Neural progenitor cell (in vitro differentiated cells): ENCODE measurements around the gene IL9R. TPM values are rescaled to one million over a fixed set of nuclear protein-coding genes. Genes with fewer than 3 reads are reported as not detected.

Source experiments
- DNase-seq: peaks from one replicate; pipeline ENCODE4 v3.0.0-alpha.2; 2016; ENCODE audit warnings: low spot score
- H2AFZ ChIP-seq: fragments of 200-600 bp; sonication (generic); replicated peaks from 2 replicates; pipeline ENCODE4 v1.6.1; 2016; ENCODE audit warnings: antibody characterized with exemption
- H3F3A ChIP-seq: fragments of 200-600 bp; sonication (generic); 2 replicates; pipeline ENCODE4 v1.6.1; 2016; ENCODE audit warnings: antibody characterized with exemption, low read depth
- H3K27ac ChIP-seq: fragments of 200-600 bp; sonication (generic); 2 replicates; pipeline ENCODE4 v1.5.1; 2016; ENCODE audit warnings: mild to moderate bottlenecking
- H3K27me3 ChIP-seq: fragments of 200-600 bp; sonication (generic); 2 replicates; pipeline ENCODE4 v1.6.1; 2016; ENCODE audit warnings: mild to moderate bottlenecking, moderate library complexity
- H3K36me3 ChIP-seq: fragments of 200-600 bp; sonication (generic); 2 replicates; pipeline ENCODE4 v1.5.1; 2016
- H3K4me1 ChIP-seq: fragments of 200-600 bp; sonication (generic); 2 replicates; pipeline ENCODE4 v1.6.1; 2016; ENCODE audit warnings: mixed run types
- H3K4me2 ChIP-seq: fragments of 200-600 bp; sonication (generic); 2 replicates; pipeline ENCODE4 v1.6.1; 2016
- H3K4me3 ChIP-seq: fragments of 200-600 bp; sonication (generic); 2 replicates; pipeline ENCODE4 v1.5.1; 2016
- H3K79me2 ChIP-seq: fragments of 200-600 bp; sonication (generic); 2 replicates; pipeline ENCODE4 v1.6.1; 2016; ENCODE audit warnings: low read depth
- H3K9ac ChIP-seq: fragments of 200-600 bp; sonication (generic); 2 replicates; pipeline ENCODE4 v1.6.1; 2016
- H3K9me3 ChIP-seq: fragments of 200-600 bp; sonication (generic); 2 replicates; pipeline ENCODE4 v1.5.1; 2016; ENCODE audit warnings: low read depth
- H4K20me1 ChIP-seq: fragments of 200-600 bp; sonication (generic); 2 replicates; pipeline ENCODE4 v1.6.1; 2016; ENCODE audit warnings: low read depth
- H3K27ac Mint-ChIP-seq: 3 replicates; pipeline ENCODE4 v1.8.0; 2021; ENCODE audit warnings: mixed read lengths
- H3K27me3 Mint-ChIP-seq: 2 replicates; pipeline ENCODE4 v1.8.0; 2022; ENCODE audit warnings: low read depth, mild to moderate bottlenecking, inconsistent platforms, moderate library complexity, mixed read lengths; ENCODE audit not compliant: insufficient read depth
- H3K36me3 Mint-ChIP-seq: 3 replicates; pipeline ENCODE4 v1.8.0; 2021; ENCODE audit warnings: mixed read lengths
- H3K4me1 Mint-ChIP-seq: 3 replicates; pipeline ENCODE4 v1.8.0; 2021; ENCODE audit warnings: mixed read lengths
- H3K4me3 Mint-ChIP-seq: 3 replicates; pipeline ENCODE4 v1.8.0; 2021; ENCODE audit warnings: mild to moderate bottlenecking, moderate library complexity, mixed read lengths
- H3K9me3 Mint-ChIP-seq: 3 replicates; pipeline ENCODE4 v1.8.0; 2020; ENCODE audit warnings: mixed read lengths
- CTCF ChIP-seq: fragments of 200-600 bp; sonication (generic); IDR thresholded peaks from 2 replicates; pipeline ENCODE4 v1.5.1; 2017; ENCODE audit warnings: antibody characterized with exemption, mild to moderate bottlenecking
- EZH2 ChIP-seq: fragments of 200-600 bp; sonication (generic); IDR thresholded peaks from 2 replicates; pipeline ENCODE4 v1.6.1; 2017; ENCODE audit warnings: antibody characterized with exemption, mild to moderate bottlenecking, moderate library complexity
- EZH2phosphoT487 ChIP-seq: fragments of 200-600 bp; sonication (generic); IDR thresholded peaks from 2 replicates; pipeline ENCODE4 v1.6.1; 2017; ENCODE audit warnings: antibody characterized with exemption
- total RNA-seq: library from RNA; depleted of rRNA; stranded (reverse); fragments of >200 nt; gene quantifications from 2 replicates; pipeline ENCODE4 v1.2.3, GENCODE V29; 2015; ENCODE audit warnings: low replicate concordance

Gene IL9R
- total RNA-seq, 1 donor from 2014 or later = not detected

- H3K27ac ChIP-seq = no peak overlapping the region
- H4K20me1 ChIP-seq = no peaks in the 10 kb centered on the region
- H3K4me3 ChIP-seq = no peak overlapping the region
- no peak overlapping the region for H3K9ac ChIP-seq
- no peaks in the 10 kb centered on the region for H3K9me3 ChIP-seq
- H2AFZ ChIP-seq = no peak overlapping the region
- H3K4me2 ChIP-seq = no peak overlapping the region
- H3F3A ChIP-seq = no peaks in the 10 kb centered on the region
- Mint-ChIP-seq H3K27ac (no peak overlapping the region), H3K36me3 (no peaks in the 10 kb centered on the region), H3K4me3 (no peak overlapping the region), H3K9me3 (peaks cover 10% of the 10 kb centered on the region), H3K27me3 (peaks cover 2% of the 10 kb centered on the region), H3K4me1 (no peaks in the 10 kb centered on the region)
- H3K27me3 ChIP-seq = no peaks in the 10 kb centered on the region
- no peaks in the 10 kb centered on the region for H3K79me2 ChIP-seq
- no peaks in the 10 kb centered on the region for H3K36me3 ChIP-seq
- no peak for TF ChIP-seq EZH2phosphoT487
- no peak for TF ChIP-seq CTCF
- no peak for TF ChIP-seq EZH2
- no peak for DNase-seq
- no peaks in the 10 kb centered on the region for H3K4me1 ChIP-seq
Observed at GRCh38 chrX:155988859-155989258, 8.6 kb upstream of the IL9R start.

- Histone ChIP-seq H3K36me3 (no peaks in the 10 kb centered on the region), H3F3A (no peaks in the 10 kb centered on the region), H2AFZ (no peak overlapping the region), H3K9me3 (peaks cover 5% of the 10 kb centered on the region), H3K4me3 (no peak overlapping the region), H3K79me2 (no peaks in the 10 kb centered on the region), H3K4me2 (no peak overlapping the region), H3K9ac (no peak overlapping the region), H3K27ac (no peak overlapping the region), H4K20me1 (no peaks in the 10 kb centered on the region), H3K27me3 (no peaks in the 10 kb centered on the region), H3K4me1 (no peaks in the 10 kb centered on the region)
- Mint-ChIP-seq H3K4me3 (no peak overlapping the region), H3K4me1 (no peaks in the 10 kb centered on the region), H3K27me3 (peaks cover 2% of the 10 kb centered on the region), H3K36me3 (no peaks in the 10 kb centered on the region), H3K9me3 (peaks cover 9% of the 10 kb centered on the region), H3K27ac (no peak overlapping the region)
- TF ChIP-seq EZH2 (no peak), CTCF (no peak), EZH2phosphoT487 (no peak)
- no peak for DNase-seq
Observed at GRCh38 chrX:155993421-155993820, 4.1 kb upstream of the IL9R start.

GRCh38 chrX:155995321-155995875 is 2.1 kb upstream of the IL9R start:
- peaks cover 6% of the 10 kb centered on the region for H3K9me3 Mint-ChIP-seq

More at GRCh38 chrX:155995321-155995875, 2.1 kb upstream of the IL9R start:
- Histone ChIP-seq H3K9me3 (peaks cover 5% of the 10 kb centered on the region), H3K27ac (no peak overlapping the region), H3K36me3 (no peaks in the 10 kb centered on the region), H3K27me3 (no peaks in the 10 kb centered on the region), H4K20me1 (no peaks in the 10 kb centered on the region), H3K4me3 (no peak overlapping the region), H3K4me1 (no peaks in the 10 kb centered on the region), H3K79me2 (no peaks in the 10 kb centered on the region), H3F3A (no peaks in the 10 kb centered on the region), H3K9ac (no peak overlapping the region), H3K4me2 (no peak overlapping the region), H2AFZ (no peak overlapping the region)
- Mint-ChIP-seq H3K27ac (no peak overlapping the region), H3K4me3 (no peak overlapping the region), H3K4me1 (no peaks in the 10 kb centered on the region), H3K36me3 (no peaks in the 10 kb centered on the region), H3K27me3 (peaks cover 3% of the 10 kb centered on the region)
- DNase-seq = no peak
- no peak for TF ChIP-seq EZH2
- no peak for TF ChIP-seq EZH2phosphoT487
- TF ChIP-seq CTCF = no peak
